ENCODE results near the gene ACTRT2. TPM values are rescaled to one million over a fixed set of nuclear protein-coding genes. Genes with fewer than 3 reads are reported as not detected.

The ACTRT2 gene
- total RNA-seq, 4 donors from 2014 or later = not detected

DNA sequence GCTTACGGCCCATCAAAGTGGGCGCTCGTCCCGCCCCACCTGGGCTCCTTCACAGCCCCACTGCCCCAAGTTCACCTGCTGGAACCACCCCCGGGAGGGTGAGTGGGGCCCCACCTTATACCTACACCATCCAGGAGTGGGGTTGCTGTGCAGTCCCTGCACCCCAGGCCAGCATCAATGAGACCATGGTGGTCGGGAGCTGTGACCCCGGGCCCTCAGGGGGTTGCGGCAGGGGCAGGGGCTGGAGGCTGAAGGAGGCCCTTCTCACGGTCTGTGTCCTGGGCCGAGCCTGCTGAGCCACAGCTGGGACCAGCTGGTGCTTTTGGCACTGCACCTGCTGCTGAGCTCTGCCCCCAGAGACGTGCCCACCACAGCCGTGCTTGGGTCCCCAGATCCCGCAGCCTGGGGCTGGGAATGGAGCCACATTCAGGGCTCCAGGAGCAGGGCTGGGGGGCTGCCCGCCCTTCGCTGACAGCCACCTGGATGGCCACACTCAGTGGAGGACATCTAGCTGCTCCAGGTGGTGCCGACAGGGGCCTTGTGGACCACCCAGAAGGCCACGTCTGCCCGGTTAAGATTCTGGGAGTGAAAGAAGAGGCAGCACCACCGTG, 17.4 kb downstream of the ACTRT2 start:
- Histone ChIP-seq H3K36me3 (no peaks in the 10 kb centered on the region), H3K4me3 (no peak overlapping the region), H3K27me3 (peaks cover 76% of the 10 kb centered on the region), H3K27ac (no peak overlapping the region), H3K9me3 (no peaks in the 10 kb centered on the region), H3K4me1 (no peaks in the 10 kb centered on the region)
- no peak for TF ChIP-seq POLR2A (IDR thresholded peaks at IDR 0.05)
- no peak for TF ChIP-seq EP300 (IDR thresholded peaks at IDR 0.05)
- TF ChIP-seq, protein P1, sequence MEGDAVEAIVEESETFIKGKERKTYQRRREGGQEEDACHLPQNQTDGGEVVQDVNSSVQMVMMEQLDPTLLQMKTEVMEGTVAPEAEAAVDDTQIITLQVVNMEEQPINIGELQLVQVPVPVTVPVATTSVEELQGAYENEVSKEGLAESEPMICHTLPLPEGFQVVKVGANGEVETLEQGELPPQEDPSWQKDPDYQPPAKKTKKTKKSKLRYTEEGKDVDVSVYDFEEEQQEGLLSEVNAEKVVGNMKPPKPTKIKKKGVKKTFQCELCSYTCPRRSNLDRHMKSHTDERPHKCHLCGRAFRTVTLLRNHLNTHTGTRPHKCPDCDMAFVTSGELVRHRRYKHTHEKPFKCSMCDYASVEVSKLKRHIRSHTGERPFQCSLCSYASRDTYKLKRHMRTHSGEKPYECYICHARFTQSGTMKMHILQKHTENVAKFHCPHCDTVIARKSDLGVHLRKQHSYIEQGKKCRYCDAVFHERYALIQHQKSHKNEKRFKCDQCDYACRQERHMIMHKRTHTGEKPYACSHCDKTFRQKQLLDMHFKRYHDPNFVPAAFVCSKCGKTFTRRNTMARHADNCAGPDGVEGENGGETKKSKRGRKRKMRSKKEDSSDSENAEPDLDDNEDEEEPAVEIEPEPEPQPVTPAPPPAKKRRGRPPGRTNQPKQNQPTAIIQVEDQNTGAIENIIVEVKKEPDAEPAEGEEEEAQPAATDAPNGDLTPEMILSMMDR (IDR thresholded peaks at IDR 0.05) = no peak
- TF ChIP-seq POLR2AphosphoS5 (IDR thresholded peaks at IDR 0.05) = no peak
- DNase-seq (ENCODE audit: low spot score in 2 of 2) = peak; percentile 40 to 71
- 57% methylated on average over 4 of the region's 19 CpGs for WGBS

DNA sequence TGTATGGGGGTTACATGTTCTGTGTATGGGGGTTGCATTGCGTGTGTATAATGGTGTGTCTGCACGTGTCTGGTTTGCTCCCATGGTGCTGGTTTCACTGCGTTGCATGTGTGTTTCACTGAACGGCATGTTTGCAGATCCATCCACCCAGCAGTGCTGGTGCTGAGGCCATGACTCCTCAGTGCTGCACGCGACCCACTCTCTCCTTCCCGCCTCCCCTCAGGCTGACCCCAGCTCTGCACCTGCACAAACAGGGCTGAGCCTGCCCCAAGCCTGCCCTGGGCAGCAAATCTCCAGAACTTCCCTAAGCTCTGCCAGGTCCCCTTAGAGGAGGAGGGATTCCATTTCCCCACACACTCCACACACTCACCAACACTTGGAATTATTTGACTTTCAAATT, 18.7 kb downstream of the ACTRT2 start:
- no peaks in the 10 kb centered on the region for H3K36me3 ChIP-seq
- no peaks in the 10 kb centered on the region for H3K4me1 ChIP-seq
- 75% methylated on average over 7 of the region's 7 CpGs for WGBS
- no peak overlapping the region for H3K27ac ChIP-seq
- no peaks in the 10 kb centered on the region for H3K9me3 ChIP-seq
- peaks cover 79% of the 10 kb centered on the region for H3K27me3 ChIP-seq
- H3K4me3 ChIP-seq = no peak overlapping the region
- peak in 1 of 2 donors; percentile 48 for DNase-seq (ENCODE audit: low spot score in 2 of 2)
- TF ChIP-seq EP300 (IDR thresholded peaks at IDR 0.05) (no peak), POLR2A (IDR thresholded peaks at IDR 0.05) (no peak), POLR2AphosphoS5 (IDR thresholded peaks at IDR 0.05) (no peak)
- TF ChIP-seq, protein P1 (IDR thresholded peaks at IDR 0.05) = no peak

DNA sequence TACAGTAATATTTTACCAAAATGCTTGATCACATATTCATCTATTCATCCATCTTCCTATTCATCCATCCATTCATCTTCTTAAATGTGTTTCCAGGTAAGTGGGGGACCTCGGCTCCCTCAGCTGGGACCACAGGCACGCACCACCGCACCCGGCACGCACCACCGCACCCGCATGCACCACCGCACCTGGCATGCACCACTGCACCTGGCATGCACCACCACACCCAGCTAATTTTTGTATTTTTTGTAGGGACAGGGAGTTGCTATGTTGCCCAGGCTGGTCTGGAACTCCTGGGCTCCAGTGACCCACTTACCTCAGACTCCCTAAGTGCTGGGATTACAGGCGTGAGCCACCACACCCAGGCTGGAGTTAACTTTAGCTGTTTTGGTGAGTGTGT, 21.2 kb downstream of the ACTRT2 start:
- WGBS = 88% methylated on average over 9 of the region's 9 CpGs
- Histone ChIP-seq H3K27ac (no peak overlapping the region), H3K4me3 (no peak overlapping the region), H3K9me3 (no peaks in the 10 kb centered on the region), H3K27me3 (peaks cover 70% of the 10 kb centered on the region), H3K36me3 (no peaks in the 10 kb centered on the region), H3K4me1 (no peaks in the 10 kb centered on the region)
- TF ChIP-seq, protein P1 (IDR thresholded peaks at IDR 0.05) = no peak
- no peak for TF ChIP-seq EP300 (IDR thresholded peaks at IDR 0.05)
- TF ChIP-seq POLR2AphosphoS5 (IDR thresholded peaks at IDR 0.05) = no peak
- no peak for TF ChIP-seq POLR2A (IDR thresholded peaks at IDR 0.05)
- peak in 1 of 2 donors; percentile 55 for DNase-seq (ENCODE audit: low spot score in 2 of 2)

DNA sequence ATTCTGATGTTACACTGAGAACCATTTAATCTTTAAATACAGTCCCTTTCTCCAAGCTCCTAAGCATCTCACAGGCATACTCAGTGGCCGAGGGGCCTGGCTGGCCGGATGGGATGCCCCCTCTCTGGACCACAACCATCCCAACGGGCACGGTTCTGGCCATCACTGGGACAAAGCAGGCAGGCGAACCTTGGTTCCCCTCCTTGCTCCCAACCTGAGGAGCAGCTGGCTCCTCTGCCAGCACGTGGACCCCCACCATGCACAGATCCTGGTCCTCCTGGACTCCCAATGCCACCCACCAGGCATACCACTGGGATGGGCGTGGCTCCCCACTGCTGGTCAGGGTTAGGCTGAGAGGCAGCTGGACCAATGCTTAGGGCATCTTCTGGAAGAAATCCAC, 27.9 kb downstream of the ACTRT2 start:
- WGBS = 86% methylated on average over 5 of the region's 7 CpGs
- TF ChIP-seq POLR2A (IDR thresholded peaks at IDR 0.05) (no peak), POLR2AphosphoS5 (IDR thresholded peaks at IDR 0.05) (no peak), EP300 (IDR thresholded peaks at IDR 0.05) (no peak)
- TF ChIP-seq, protein P1 (IDR thresholded peaks at IDR 0.05) = no peak
- H3K4me3 ChIP-seq = no peak overlapping the region
- peak in 1 of 2 donors; percentile 61 for DNase-seq (ENCODE audit: low spot score in 2 of 2)
- no peaks in the 10 kb centered on the region for H3K9me3 ChIP-seq
- peaks cover 55% of the 10 kb centered on the region for H3K27me3 ChIP-seq
- H3K36me3 ChIP-seq = no peaks in the 10 kb centered on the region
- H3K4me1 ChIP-seq = no peaks in the 10 kb centered on the region
- no peak overlapping the region for H3K27ac ChIP-seq

DNA sequence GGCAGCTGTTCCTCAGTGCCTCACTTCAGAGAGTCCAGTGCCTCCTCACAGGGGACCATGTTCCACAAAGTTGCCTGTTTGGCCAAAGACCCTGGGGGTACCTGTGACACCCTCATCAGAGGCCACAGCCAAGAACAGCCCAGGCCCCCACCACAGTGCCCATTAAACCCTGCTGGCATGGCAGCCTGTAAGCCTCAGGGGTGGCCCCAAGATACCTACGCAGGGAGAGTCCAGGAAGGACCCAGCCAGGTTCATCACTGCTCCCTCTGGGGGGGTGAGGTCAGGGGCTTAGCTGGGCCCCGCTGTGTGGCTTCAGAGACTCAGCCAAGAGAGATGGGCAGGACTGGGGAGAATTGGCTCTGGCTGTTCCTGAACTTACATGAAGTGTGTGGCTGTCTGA, 28.6 kb downstream of the ACTRT2 start:
- no peaks in the 10 kb centered on the region for H3K4me1 ChIP-seq
- no peak overlapping the region for H3K4me3 ChIP-seq
- no peak for TF ChIP-seq POLR2A (IDR thresholded peaks at IDR 0.05)
- no peaks in the 10 kb centered on the region for H3K36me3 ChIP-seq
- H3K27ac ChIP-seq = no peak overlapping the region
- H3K9me3 ChIP-seq = no peaks in the 10 kb centered on the region
- 94% methylated on average over 2 of the region's 2 CpGs for WGBS
- DNase-seq (ENCODE audit: low spot score in 2 of 2) = peak; percentile 40 to 67
- peaks cover 55% of the 10 kb centered on the region for H3K27me3 ChIP-seq

DNA sequence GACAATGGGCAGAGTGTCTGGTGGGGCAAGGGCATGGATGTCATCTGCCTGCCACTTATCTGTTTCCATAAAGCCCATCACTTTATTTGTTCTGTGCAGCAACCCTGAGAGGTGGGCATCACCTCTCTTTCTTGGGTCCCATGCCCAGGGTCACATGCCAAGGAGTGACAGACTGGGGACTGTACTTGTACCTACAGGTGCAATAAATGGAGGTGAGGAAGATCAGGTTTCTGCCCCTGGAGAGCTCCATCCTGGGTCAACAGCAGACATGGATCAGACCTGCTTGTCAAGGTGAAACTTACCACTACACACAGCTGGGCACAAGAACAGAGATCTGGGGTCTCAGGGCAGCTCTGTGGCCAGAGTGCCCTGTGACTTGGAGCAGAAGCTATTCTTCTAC, 29.3 kb downstream of the ACTRT2 start:
- no peaks in the 10 kb centered on the region for H3K4me1 ChIP-seq
- H3K36me3 ChIP-seq = no peaks in the 10 kb centered on the region
- H3K27me3 ChIP-seq = peaks cover 54% of the 10 kb centered on the region
- DNase-seq (ENCODE audit: low spot score in 2 of 2) = no peak
- no peak overlapping the region for H3K27ac ChIP-seq
- no peaks in the 10 kb centered on the region for H3K9me3 ChIP-seq
- TF ChIP-seq, protein P1 (IDR thresholded peaks at IDR 0.05) = no peak
- TF ChIP-seq POLR2A (IDR thresholded peaks at IDR 0.05) (no peak), POLR2AphosphoS5 (IDR thresholded peaks at IDR 0.05) (no peak), EP300 (IDR thresholded peaks at IDR 0.05) (no peak)
- no peak overlapping the region for H3K4me3 ChIP-seq

Data from suprapubic skin (tissue), 4 donors.